Fibroblast of skin of back (primary cell): ENCODE data around the gene ACSM5. TPM values are rescaled to one million over a fixed set of nuclear protein-coding genes. Genes with fewer than 3 reads are reported as not detected.

ENCODE experiments used
- DNase-seq: peaks from one replicate; pipeline ENCODE4 v3.0.0-alpha.2; 2013
- polyA plus RNA-seq, 2 experiments: library from polyadenylated mRNA; unstranded; fragments of 120-200 nt; gene quantifications; one replicate each; pipeline ENCODE4 v1.2.1, GENCODE V29; 2013; ENCODE audit not compliant: insufficient read length in 2 of 2

ACSM5 gene, protein sequence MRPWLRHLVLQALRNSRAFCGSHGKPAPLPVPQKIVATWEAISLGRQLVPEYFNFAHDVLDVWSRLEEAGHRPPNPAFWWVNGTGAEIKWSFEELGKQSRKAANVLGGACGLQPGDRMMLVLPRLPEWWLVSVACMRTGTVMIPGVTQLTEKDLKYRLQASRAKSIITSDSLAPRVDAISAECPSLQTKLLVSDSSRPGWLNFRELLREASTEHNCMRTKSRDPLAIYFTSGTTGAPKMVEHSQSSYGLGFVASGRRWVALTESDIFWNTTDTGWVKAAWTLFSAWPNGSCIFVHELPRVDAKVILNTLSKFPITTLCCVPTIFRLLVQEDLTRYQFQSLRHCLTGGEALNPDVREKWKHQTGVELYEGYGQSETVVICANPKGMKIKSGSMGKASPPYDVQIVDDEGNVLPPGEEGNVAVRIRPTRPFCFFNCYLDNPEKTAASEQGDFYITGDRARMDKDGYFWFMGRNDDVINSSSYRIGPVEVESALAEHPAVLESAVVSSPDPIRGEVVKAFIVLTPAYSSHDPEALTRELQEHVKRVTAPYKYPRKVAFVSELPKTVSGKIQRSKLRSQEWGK
- polyA plus RNA-seq (2013, experiment 1 of 2; ENCODE audit: insufficient read length): not detected
- polyA plus RNA-seq (2013, experiment 2 of 2; ENCODE audit: insufficient read length): not detected

DNA sequence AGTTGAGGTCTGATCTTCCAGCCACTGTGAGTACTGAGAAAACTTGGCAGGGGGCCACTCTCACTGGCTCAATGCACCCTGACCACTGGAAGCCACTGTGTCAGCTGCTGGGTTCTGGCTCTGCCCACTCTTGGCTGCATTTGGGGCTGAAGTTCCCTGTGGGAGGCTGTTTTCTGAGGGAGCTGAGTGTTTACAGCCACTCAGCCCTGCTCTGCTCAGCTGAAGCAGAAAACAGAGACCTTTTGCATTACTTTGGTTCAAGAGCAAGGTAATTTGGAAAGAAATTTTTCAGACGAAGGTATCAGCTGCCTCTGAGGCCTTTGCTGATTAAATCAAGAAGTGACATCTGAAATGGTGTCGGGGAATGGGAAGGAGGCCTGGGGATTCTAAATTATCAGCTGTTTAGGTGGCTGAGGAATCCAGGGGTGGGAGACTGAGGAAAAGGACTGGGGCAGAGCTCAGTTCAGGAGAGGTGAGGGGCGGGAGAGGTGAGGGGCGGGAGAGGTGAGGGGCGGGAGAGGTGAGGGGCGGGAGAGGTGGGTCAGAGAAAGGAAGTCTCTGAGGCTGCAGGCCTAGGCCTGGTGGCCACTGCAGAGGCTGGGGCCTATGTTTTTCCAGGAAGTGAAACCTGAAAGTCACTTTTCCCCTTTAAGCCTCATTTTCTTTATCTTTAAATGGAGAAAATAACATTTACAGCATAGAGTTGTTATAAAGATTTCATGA is at the start of gene ACSM5:
TSS of gene ACSM5 (plus strand) at position 137 of the 723 bp plus-strand sequence. CDS start 1,951 bp downstream, outside the sequence.
- no peak for DNase-seq

DNA sequence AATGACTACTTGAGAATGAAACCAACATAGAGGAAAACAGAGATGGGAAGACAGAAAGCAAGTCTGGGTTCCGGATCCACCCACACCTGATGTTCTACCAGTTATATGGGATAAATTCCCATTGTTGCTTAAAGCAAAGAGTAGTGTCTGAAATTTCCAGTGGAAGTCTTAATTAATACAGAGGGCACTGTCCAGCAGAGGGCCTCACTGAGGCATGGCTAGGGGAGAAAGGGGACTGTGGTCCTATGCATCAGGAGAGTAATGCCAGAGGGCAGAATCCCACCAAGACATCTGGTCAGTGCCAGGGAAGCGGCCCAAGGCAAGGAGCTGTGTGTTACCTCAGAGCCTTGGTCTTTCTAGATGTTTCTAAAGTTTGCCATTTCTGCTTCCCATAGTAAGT is 49.3 kb upstream of the ACSM5 start:
- no peak for DNase-seq

DNA sequence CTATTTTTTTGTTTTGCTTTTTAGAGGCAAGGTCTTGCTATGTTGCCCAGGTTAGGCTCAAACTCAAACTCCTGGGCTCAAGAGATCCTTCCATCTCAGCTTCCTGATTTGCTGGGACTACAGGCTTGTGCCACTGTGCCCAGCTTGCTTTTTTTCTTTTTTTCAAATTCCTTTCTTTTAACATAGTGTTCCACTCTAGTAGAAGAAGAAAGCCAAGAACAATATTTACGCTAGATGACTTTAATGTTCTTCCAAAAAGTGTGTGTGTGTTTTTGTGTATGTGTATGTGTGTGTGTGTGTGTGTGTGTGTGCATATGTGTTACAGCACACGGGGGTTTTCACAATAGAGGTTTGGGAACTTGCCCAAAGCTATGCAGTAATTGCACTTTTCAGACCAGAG is 46.1 kb upstream of the ACSM5 start:
- no peak for DNase-seq

DNA sequence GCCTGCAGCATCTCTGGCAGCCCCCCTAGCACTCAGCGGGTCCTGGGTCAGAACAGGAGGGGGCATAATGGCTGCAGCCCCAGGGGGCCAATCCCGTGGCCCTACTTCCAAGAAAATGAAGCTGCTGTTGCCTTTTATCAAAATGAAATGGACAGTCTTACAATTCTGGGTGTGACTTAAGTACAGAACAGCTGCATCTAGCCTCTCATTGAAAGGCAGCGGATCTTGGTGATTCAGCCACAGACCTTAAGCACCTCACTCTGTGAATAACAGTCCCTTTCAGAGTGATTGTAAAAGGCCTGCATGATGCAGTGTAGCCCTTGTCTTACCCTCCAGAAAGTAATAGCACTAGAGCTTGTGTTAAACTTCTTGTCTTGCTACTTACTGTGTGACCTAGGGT is 45.3 kb upstream of the ACSM5 start:
- no peak for DNase-seq

DNA sequence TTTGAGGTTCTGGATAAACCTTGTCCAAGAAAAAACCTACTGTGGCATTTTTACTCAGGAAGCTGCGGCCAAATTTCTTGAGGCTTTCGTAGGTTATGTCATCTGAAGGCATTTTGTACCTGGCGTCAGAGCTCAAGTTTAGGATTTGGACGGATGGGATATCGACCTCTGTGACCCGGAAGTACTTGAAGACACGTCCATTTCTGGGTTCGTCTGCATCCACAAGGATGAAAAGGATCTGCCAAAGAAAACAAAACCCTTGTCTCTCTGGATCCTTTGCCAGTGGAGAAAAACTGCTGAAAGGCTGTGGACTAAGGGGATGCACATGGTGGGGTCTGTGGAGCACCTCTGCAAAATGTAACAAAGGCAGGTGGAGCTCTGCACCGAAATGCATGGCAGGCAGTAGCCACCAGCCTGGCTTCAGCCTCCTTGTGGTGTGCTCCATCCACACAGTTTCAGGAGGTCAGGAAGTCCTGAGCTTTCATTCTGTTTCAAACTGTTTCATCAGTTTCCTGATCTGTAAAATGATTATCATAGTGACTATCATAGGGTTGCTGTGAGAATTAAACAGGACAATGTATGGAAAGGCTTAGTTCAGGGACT is 39.8 kb upstream of the ACSM5 start:
- DNase-seq: no peak

DNA sequence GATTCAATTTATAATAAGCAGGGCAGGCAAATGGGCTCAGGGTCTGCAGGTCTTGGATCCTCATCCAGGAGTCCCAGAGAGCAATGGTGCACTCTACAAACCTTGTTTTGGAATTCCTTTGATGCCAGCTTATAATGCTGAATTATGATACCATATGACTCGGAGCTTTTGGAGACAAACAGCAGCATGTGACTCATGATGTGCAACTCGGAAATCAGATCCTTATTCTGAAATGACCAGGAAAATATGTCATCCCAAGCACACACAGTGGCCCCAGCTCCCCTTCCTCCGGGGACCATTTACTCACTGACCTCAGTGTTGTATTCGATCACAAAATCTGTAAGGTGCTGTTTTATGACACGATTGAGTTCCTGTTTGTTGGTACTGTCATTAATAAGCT is 36.6 kb upstream of the ACSM5 start:
- DNase-seq: no peak

DNA sequence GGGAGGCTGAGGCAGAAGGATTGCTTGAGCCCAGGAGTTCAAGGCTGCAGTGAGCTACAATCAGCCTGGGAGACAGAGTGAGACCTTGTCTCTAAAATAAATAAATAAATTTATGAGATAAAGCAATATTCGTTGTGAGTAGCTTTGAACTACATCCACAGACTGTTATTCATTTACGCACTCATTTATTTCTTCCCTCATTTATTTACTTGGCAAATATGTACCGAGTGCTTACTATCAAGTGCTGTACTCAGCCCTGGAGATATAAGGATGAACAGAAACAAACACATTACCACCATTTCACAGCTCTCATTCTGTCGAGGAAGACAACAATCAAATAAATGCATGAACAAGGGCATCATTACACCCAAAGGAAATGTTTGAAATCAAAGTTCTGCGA is 32.2 kb upstream of the ACSM5 start:
- DNase-seq: no peak

DNA sequence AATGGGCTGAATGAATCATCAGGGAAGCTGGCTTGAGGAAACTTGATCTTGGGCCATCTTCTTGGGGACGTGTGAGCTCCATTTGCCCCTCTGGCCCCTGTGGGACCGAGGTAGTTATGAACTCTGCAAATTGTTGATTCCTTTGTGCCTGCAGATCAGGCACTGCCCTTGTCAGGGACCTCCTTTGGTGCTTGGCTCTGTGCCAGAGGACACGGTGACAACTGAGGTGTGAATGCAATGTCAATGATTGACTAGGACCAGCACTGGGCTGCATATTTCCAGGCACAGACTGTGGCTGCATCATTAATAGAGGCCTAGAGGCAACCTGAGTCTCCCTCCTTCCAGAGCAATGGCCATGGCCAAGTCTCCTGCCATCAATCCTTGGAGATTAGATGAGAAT is 28.6 kb upstream of the ACSM5 start:
- DNase-seq: no peak

DNA sequence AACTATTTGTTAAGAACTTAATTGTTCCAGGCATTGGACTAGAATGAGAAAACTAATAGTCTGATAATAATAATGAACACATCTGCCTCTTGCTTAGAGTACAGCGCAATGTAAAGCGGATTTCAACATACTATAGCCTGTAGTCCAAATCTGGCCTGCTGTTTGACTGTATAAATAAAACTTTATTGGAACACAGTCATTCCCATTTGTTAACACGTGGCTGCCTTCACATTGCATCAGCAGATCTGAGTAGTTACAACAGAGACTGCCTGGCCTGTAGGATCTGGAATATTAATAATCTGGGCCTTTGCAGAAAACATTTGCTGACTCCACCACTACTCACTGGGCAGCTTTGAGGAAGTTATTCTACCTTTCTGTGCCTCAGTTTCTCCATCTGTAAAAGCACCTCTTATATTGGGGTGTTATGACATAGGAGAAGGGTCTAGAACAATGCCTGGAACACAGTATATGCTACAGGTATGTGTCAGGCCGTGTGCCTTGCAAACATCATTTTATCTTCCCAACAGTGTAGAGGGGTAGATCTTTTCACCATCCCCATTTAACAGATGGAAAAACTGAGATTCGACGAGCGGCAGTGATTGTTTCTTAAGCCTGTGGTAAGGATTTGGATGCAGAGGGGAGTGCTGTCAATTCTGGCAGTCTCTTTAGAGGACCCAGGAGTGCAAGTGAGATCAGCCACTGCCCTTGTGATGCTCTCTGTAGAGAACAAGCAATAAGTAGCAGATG is 27.0 kb upstream of the ACSM5 start:
- no peak for DNase-seq

DNA sequence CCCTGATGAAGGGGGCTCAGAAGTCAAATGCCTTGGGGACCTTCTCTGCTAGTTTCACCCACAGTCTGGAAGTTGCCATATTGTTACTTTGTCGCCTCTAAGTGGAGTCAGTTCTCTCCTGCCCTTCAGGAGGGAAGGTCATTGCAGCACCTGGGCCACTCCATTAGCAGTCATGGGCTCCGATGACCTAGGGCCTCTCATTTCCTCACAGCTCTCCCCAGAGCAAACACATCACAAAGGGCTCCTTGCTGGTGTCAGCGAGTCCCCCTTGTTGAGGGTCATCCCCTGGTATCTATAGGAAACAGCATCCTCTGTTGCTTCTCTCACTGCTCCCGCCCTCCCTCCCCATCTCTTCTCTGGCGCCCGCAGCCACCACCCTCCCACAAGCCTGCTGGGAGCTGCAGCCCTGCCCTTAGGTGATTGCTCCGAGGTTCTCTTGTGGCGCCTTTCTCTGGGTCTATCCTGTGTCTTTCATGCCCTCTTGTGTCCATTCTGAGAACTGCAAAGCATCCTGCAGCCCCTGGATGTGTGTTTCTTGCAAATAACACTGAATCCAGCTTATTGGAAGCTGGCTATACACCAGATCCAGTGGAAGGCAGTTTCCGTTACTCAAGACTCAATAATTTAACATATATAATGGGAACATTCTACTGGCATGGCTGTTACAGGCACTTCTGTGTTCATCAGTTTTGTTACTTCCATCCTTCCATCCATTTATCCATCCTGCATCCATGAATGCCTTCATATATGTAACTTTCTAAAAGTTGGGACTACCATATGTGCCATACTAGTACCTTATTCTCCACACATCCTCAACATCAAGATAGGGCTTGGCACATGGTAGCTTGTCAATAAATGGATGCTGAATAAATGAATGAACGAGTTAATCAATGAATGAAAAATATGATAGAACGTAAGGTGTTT is 26.0 kb upstream of the ACSM5 start:
- peak; percentile 50 for DNase-seq

DNA sequence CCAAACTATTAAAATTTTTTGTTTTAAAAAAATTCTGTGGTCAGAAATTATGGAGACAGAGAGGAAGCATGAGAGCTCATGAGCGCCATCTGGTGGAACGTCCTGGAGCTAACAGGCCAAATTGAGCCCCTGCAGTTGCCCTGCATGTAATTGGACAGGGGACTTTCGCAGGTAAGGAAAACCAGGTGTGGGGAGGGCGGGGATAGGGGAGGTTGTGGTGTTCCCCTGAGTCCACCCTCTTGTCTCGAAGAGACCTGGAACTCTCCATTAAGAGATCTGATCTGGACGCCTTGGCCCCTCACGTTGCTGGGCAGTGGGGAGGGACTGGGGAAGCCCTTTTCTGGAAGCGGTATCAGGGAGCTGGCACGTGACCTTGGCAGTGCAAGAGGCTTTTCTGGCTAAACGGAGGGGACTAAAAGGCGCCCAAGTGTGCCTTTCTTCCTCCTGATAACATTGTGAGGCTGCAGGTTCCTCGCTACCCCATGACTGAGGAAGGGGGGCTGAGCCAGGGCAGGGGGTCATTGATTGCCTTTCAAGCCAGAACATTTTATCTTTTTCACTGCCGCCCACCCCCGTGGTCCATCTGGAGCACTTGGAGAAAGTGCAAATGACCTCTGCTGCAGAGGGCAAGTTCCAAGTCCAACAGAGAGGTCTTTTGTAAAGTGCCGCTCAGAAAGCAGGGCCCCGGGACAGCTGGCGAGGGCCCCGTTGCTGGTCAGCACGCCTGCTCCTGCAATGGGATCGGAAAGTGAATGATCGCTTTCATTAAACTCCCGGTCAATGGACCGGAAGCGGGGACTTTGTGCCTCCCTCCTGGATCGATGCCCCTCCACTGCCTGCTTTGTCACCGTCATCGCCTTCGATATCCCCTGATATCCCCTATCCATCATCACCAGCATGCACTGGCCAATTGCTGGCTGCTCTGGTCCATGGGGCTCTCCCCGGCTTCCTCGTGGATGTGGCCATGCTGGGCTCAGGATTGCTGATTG is 23.2 kb upstream of the ACSM5 start:
- peak; percentile 39 for DNase-seq

DNA sequence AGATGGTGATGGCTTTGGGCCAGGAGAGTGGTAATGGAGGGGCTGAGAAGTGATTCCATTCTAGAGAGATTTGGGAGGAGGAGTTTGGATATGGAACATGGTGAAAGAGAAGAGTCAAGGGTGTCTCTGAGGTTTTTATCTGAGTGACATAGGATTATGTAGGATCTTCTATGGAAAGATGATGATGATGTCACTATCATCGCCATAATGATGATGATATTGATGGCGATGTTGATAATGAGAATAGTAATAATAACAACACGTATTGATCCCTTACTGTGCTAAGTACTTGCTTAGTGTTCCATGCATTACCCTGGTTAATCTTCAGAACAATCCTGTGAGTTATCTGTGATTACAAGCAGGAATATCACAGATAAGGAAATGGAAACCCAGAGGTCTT is 21.4 kb upstream of the ACSM5 start:
- no peak for DNase-seq

DNA sequence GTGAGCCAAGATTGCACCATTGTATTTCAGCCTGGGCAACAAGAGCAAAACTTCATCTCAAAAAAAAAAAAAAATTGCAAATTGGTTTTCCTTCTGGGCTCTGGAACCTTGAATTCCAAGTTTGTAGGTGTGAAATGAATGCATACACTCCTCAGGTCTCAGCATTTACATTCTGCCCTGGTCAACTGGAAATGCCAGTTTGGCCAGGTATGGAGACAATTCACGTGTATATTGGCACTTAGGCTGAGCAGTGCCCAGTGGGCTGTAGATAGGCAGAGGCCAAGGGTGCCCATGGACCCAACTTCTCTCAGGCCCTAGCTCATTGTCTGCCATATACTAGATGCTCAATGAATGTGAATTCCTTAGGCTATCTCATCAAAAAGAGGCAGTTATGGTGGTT is 20.5 kb upstream of the ACSM5 start:
- no peak for DNase-seq

DNA sequence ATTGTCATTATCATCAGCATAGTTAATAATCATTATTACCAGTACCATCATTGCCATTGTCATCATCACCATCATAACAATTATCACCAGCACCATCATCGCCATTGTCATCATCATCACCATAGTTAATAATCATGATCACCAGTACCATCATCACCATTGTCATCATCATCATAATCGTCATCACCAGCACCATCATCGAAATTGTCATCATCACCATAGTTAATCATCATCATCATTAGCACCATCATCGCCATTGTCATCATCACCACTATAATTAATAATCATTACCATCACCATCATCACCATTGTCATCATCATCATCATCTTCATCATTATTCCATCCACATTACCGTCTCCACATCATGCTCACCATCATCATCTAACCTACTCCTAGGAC is 18.3 kb upstream of the ACSM5 start:
- DNase-seq: no peak

DNA sequence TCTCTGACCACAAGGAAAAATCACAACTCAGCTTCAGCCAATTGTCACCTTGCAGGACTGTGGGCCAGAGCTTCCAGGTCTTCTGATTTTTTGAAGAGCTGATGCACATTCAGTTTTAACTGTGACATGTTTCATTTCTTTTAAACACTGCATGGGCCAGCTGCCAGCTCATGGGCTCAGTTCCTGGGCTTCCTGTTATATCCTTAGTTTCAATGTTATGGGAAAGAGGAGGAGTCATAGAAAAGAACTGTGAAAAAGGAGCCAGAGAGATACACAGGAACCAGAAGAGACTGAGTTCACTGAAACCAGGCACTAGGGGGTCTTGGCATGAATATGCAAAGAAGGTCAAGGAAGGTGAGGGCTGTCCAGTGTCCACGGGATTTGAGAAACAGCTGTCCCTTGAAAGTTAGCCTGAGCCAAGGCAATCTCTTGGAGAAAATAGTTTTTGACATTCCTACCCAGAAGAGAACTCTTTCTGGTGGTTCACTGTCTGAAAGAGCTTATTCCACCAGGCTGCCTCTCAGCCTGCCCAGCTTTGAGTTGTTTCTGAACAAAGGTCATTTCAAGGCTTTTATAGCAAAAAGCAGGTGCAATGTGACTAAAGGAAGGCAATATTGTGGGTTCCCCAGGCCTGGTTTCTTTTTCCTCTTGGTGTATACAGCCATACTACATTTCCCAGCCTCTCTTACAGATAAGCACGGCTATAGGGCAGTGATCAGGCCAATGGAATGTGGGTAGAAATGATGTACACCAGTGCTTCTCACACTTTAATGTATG is 15.3 kb upstream of the ACSM5 start:
- DNase-seq: no peak

DNA sequence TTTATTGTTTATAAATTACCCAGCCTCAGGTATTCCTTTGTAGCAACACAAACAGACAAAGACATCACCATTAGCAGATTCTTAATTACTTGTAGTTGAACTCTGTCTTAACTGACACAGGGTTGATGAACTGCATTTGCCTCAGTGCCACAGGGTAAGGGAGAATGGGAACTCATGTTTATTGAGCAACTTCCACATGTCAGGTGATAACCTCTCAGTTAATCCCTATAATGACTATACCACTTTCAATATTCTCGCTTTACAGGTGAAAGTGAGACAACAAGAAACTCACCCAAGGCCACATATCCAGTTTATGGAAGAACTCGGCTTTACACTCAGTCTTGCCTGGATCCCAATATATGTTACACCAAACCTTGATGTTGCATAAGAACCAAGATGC is 13.4 kb upstream of the ACSM5 start:
- no peak for DNase-seq

DNA sequence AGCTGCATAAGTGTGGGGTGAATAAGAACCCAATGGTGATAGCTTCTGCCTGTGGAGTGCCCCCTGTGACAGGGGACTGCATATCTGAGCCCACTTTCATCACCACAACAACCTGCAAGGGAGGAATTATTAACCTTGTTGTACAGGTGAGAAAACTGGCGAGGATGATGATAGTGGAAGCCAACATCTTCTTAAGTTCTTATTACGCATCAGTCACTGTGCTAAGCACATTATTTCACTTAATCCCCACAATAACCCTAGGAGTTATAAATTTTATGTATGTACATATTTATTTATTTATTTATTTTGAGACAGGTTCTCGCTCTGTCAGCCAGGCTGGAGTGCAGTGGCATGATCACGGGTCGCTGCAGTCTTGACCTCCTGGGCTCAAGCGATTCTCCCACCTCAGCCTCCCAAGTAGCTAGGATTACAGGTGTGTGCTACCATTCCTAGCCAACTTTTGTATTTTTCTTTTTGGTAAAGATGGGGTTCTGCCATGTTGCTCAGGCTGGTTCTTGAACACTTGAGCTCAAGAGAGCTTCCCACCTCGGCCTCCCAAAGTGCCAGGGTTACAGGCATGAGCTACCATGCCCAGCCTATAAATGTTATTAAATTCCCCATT is 12.4 kb upstream of the ACSM5 start:
- DNase-seq: no peak

DNA sequence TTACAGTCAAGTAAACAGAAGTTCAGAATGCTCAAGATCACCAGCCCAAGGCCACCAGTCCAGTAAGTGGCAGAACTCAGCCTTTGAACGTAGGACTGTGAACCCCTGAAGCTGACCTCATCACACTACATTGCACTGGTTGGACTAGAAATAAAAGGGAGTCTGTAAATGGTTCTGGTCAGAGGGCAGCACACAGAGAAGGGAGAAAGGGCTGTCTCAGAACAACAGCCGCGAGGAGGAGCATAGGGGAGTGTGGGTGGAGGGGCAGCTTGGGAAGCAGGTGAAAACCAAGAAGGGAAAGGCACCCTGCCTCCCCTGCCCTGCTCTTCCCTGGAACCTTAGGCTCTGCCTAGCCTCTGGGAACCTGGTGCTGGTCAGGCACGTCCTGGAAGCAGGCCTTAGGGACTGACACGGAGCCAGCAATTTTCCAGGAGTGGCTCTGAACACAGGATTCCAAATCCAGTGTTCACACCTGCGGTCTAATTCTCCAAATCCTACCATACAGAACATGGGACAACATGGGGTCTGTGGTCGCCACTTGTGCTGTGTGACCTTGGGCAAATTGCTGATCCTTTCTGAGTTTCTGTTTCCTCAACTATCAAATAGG is 11.8 kb upstream of the ACSM5 start:
- no peak for DNase-seq
